Left forelimb (tissue), 1 donor: ENCODE measurements around the gene NOSIP.

Experiments
- DNase-seq: peaks from one replicate; pipeline ENCODE4 v3.0.0-alpha.2; 2018; ENCODE audit warnings: low spot score

Gene NOSIP

GRCh38 chr19:49544154-49544553, 36.2 kb downstream of the NOSIP start:
- DNase-seq: no peak

DNA sequence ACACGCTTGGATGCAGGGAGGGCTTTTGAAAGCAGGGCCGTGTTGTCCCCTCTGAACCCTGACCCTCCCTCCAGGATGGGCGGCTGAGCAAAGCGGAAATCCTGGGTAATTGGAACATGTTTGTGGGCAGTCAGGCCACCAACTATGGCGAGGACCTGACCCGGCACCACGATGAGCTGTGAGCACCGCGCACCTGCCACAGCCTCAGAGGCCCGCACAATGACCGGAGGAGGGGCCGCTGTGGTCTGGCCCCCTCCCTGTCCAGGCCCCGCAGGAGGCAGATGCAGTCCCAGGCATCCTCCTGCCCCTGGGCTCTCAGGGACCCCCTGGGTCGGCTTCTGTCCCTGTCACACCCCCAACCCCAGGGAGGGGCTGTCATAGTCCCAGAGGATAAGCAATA, 37.3 kb downstream of the NOSIP start:
- no peak for DNase-seq

GRCh38 chr19:49542446-49542845, 37.9 kb downstream of the NOSIP start:
- no peak for DNase-seq

DNA sequence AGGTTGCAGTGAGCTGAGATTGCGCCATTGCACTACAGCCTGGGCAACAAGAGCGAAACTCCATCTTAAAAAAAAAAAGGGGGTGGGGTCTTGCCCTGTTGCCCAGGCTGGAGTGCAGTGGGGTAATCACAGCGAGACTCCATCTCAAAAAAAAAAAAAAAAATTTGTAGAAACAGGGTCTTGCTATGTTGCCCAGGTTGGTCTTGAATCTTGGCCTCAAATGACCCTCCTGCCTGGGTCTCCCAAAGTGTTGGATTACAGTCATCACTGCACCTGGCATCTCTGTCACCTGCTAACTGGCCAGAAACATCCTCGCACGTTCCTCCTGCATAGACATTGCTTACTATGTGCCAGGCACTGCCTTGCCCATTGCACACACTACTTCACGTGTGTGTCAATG, 38.4 kb downstream of the NOSIP start:
- no peak for DNase-seq

DNA sequence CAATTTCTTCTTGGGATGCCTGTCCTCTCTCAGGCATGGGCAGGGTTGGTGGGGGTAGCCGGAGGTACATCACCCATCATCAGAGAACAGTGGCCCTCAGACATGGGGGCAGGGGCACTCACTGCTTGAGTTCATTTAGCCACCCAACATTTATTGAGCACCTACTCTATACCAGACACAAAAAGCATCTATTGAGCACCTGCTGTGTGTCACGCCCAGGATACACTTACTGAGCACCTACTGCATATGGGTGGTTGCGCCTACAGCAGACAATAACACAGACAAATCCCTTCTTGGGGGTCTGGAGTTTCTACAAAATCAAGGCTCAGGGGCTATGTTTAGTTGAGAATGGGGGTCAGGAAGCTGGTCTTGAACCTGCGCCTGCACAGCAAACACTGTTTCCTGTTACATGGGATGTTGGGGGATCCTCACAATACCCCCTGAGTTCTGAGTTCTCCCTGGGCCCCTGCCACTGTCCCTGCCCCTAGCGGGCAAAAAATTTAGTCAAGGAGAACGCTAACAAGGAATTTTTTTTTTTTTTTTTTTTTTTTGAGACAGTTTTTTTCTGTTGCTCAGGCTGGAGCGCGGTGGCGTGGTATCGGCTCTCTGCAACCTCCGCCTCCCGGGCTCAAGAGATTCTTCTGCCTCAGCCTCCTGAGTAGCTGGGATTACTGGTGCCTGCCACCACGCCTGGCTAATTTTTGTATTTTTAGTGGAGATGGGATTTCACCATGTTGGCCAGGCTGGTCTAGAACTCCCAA, 41.0 kb downstream of the NOSIP start:
- DNase-seq: no peak

- no peak for DNase-seq
These were observed 41.7 kb downstream of the NOSIP start for GRCh38 chr19:49538643-49539042.

GRCh38 chr19:49536921-49537462, 43.4 kb downstream of the NOSIP start:
- no peak for DNase-seq

DNA sequence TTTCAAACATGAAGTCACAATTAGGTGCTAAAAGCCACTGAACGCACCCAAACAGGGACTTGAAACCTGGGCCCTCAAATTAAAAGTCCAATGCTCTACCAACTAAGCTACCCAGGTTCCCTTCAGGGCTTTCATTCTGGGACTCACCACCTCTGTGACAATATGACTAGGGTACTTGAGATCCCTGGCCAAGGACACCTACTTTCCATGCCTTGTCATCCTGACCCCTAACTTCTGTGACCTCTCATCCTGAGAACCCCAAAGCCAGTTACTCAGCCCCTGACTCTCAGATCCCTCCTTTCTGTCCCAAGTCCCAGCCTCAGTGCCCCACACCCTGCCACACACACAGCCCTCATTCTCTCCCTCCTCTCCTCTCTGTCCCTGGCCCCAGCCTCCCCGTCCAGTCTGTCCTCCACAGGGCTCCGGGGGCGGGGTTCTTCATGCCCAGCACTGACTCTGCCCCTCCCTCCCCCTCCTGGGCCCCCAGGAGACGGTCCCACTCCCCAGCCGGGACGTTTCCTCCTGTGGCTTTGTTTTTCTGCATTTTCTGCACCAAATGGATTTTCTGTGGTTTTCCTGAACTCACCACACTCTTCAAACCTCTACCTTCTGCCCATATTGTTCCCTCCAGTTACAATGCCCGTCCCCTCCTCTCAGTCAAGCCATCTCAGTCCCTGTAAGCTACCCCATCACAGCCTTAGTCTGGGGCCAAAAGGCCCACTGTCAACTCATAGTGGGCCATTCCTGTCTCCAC, 45.5 kb downstream of the NOSIP start:
- DNase-seq: no peak

DNA sequence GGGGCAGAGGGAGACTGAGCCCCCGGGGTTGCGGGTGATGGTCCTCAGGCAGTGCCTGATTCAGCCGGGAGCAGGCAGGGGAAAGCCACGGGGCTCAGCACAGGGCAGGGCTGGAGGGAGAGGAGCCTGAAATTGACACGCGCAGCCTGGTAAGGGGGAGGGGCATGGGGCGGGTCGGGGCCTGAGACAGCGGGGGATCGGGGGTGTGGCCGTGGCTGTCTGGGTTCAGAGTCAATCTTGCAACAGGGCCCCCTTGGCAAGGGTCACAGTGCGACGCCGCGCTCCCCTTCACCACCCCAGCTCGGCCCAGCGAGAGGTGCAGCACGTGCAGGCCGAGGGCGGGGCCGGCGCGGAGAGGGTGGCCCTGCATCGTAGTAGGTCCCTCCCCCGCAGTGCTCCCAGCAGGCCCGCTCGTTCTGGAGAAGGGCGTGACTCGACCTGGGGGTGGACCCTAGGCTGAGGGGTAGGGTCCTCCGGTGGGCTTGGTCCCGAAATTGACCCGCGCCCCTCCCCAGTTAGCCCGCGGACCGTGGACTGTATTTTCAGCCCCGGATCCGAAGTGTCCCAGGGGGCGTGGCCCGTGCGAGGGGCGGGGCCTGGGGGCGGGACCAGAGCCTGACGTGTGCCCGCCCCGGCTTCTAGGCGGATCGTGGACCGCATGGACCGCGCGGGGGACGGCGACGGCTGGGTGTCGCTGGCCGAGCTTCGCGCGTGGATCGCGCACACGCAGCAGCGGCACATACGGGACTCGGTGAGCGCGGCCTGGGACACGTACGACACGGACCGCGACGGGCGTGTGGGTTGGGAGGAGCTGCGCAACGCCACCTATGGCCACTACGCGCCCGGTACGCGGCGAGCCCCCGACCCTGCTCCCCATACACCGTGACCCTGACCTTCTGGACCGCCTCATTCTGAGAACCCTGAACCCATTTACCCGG, 46.5 kb downstream of the NOSIP start:
- peak; percentile 88 for DNase-seq

- no peak for DNase-seq
These were observed 49.6 kb downstream of the NOSIP start for GRCh38 chr19:49530708-49531107.

DNA sequence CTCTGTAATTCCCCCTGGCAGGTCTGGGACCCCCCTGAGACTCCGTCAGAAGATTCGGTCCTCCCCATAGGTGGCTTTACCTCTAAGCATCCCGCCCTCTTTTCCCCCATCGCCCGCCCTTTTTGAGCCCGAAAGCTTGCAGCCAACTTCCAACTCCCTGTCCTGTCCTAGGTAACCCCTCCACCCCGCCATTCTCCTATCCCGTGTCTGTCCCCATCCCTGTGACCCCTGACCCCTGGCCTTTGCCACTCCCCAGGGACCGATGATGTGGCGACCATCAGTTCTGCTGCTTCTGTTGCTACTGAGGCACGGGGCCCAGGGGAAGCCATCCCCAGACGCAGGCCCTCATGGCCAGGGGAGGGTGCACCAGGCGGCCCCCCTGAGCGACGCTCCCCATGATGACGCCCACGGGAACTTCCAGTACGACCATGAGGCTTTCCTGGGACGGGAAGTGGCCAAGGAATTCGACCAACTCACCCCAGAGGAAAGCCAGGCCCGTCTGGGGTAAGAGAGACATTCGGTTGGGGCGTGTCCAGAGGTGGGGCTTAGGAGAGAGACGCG, 52.1 kb downstream of the NOSIP start:
- DNase-seq: no peak

DNA sequence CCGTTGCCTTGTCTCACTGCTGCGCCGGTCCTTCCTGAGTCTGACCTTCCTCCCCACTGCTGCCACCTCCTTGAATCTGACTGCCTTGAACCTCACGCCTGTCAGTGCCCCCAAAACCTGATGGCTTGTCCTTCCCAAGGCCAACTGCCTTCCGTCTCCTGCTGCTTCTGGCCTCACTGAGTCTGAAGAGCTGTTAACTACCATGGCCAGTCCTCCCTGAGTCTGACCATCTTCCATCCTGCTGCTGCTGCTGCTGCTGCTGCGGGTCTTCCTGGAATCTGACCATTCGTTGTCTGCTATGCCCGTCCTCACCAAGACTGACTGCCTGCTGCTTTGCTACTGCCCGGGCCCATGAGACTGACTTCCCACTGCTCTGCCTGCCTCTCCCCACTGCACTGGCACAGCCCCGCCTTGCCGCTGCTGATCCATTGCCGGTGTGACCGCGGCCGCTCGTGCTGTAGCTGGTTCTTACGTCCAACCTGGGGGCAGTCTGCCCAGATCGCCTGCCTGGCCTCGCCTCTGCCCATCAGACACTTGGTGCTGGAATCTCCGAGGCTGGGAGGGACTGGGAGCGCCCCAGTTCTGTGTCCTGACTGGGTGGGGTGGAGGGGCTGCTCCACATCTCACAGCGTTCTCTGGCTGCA, 55.4 kb downstream of the NOSIP start:
- DNase-seq: no peak

- DNase-seq: no peak
These were observed 59.5 kb downstream of the NOSIP start for GRCh38 chr19:49520705-49521319.

GRCh38 chr19:49518033-49518432, 62.3 kb downstream of the NOSIP start:
- no peak for DNase-seq

GRCh38 chr19:49515767-49516166, 64.6 kb downstream of the NOSIP start:
- DNase-seq: no peak

GRCh38 chr19:49514151-49514550, 66.2 kb downstream of the NOSIP start:
- no peak for DNase-seq

DNA sequence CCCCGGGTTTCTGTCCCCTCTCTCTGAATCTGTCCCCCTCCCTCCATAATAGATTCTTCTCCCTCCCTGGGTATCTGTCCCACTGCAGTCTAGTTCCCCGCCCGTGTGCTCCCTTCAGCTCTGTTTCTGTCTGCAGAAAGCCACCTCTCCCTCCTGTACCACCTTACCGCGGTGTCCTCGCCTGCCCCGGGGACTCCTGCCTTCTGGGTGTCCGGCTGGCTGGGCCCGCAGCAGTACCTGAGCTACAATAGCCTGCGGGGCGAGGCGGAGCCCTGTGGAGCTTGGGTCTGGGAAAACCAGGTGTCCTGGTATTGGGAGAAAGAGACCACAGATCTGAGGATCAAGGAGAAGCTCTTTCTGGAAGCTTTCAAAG, 66.6 kb downstream of the NOSIP start:
- no peak for DNase-seq

- DNase-seq: peak; percentile 84
These were observed 67.2 kb downstream of the NOSIP start for GRCh38 chr19:49512970-49513745.

GRCh38 chr19:49507803-49508494, 72.4 kb downstream of the NOSIP start:
- peak; percentile 54 for DNase-seq
